ENCODE results near the gene NHSL2. TPM values are rescaled to one million over a fixed set of nuclear protein-coding genes. Genes with fewer than 3 reads are reported as not detected.

The NHSL2 gene
- total and polyA plus RNA-seq, 2 of the 13 experiments (the other 11 are each of a cell fraction or from before 2014, with no cell fraction given) = not detected

DNA sequence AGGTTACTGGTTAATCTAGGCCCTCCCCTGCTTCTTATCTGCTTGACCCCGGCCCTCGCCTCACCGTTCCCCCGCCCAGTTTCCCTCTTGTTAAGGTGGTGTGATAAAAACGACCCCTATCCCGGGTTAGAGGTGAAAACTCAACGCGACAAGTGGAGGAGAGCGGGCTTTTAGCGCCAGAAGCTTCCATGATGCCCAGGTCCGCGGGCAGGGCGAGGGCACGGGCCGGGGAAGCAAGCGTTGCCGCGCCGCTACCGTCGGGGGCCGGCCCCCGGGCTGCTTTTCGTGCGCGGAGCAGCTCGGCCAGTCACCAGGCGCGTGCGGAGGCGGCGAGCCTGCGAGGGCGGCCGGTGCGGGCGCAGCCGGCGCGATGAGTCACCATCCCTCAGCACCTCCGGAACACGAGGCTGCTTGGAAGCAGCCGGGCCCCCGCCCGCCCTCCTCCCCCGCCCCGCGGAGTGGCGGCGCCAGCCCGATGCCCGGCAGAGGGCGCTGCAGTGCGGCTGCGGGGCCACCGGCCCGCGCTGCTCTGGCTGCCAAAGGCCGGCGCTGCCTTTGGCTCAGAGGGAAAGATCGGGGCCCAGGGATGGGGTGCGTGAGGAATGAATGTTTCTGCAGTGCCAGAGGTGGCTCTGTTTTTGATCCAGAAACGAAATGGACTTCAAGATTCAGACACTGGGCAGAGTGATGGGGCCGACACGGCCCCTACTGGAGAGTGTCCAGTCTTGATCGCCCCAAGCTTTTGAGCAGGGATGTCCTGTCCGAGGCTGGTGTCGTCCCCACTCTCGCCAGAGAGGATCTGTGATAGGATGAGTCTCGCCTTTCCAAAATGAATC is 107.8 kb downstream of the NHSL2 start (continued):
- TF ChIP-seq, protein P1, sequence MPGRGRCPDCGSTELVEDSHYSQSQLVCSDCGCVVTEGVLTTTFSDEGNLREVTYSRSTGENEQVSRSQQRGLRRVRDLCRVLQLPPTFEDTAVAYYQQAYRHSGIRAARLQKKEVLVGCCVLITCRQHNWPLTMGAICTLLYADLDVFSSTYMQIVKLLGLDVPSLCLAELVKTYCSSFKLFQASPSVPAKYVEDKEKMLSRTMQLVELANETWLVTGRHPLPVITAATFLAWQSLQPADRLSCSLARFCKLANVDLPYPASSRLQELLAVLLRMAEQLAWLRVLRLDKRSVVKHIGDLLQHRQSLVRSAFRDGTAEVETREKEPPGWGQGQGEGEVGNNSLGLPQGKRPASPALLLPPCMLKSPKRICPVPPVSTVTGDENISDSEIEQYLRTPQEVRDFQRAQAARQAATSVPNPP (CRISPR knock-in tag; IDR thresholded peaks at IDR 0.05) = no peak
- TF ChIP-seq GABPB1 (CRISPR knock-in tag; IDR thresholded peaks at IDR 0.05) (peak; percentile 67; the same call in 1 of the 2 replicates), NFYC (CRISPR knock-in tag; IDR thresholded peaks at IDR 0.05) (no peak), NAIF1 (CRISPR knock-in tag; IDR thresholded peaks at IDR 0.05; ENCODE audit: borderline replicate concordance) (no peak), ZSCAN20 (CRISPR knock-in tag; IDR thresholded peaks at IDR 0.05; ENCODE audit: borderline replicate concordance) (peak; percentile 65; the same call in 1 of the 2 replicates), HOXA3 (CRISPR knock-in tag; IDR thresholded peaks at IDR 0.05) (peak; percentile 60), ZNF567 (CRISPR knock-in tag; IDR thresholded peaks at IDR 0.05; ENCODE audit: borderline replicate concordance) (no peak), AKAP8 (CRISPR knock-in tag; IDR thresholded peaks at IDR 0.05) (no peak), ZNF788 (CRISPR knock-in tag; IDR thresholded peaks at IDR 0.05; ENCODE audit: borderline replicate concordance) (no peak), ARNTL (CRISPR knock-in tag; IDR thresholded peaks at IDR 0.05) (no peak), CBX5 (CRISPR knock-in tag; IDR thresholded peaks at IDR 0.05; ENCODE audit: borderline replicate concordance) (no peak), MXD4 (CRISPR knock-in tag; IDR thresholded peaks at IDR 0.05) (peak; percentile 72), JARID2 (CRISPR knock-in tag; IDR thresholded peaks at IDR 0.05; ENCODE audit: insufficient replicate concordance) (no peak)
- TF ChIP-seq, protein P2, sequence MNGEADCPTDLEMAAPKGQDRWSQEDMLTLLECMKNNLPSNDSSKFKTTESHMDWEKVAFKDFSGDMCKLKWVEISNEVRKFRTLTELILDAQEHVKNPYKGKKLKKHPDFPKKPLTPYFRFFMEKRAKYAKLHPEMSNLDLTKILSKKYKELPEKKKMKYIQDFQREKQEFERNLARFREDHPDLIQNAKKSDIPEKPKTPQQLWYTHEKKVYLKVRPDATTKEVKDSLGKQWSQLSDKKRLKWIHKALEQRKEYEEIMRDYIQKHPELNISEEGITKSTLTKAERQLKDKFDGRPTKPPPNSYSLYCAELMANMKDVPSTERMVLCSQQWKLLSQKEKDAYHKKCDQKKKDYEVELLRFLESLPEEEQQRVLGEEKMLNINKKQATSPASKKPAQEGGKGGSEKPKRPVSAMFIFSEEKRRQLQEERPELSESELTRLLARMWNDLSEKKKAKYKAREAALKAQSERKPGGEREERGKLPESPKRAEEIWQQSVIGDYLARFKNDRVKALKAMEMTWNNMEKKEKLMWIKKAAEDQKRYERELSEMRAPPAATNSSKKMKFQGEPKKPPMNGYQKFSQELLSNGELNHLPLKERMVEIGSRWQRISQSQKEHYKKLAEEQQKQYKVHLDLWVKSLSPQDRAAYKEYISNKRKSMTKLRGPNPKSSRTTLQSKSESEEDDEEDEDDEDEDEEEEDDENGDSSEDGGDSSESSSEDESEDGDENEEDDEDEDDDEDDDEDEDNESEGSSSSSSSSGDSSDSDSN (CRISPR knock-in tag; IDR thresholded peaks at IDR 0.05) = peak; percentile 61; the same call in 1 of the 2 replicates
- TF ChIP-seq, protein P3, sequence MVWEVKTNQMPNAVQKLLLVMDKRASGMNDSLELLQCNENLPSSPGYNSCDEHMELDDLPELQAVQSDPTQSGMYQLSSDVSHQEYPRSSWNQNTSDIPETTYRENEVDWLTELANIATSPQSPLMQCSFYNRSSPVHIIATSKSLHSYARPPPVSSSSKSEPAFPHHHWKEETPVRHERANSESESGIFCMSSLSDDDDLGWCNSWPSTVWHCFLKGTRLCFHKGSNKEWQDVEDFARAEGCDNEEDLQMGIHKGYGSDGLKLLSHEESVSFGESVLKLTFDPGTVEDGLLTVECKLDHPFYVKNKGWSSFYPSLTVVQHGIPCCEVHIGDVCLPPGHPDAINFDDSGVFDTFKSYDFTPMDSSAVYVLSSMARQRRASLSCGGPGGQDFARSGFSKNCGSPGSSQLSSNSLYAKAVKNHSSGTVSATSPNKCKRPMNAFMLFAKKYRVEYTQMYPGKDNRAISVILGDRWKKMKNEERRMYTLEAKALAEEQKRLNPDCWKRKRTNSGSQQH (CRISPR knock-in tag; IDR thresholded peaks at IDR 0.05; ENCODE audit: low read depth) = no peak
- TF ChIP-seq, protein P4, sequence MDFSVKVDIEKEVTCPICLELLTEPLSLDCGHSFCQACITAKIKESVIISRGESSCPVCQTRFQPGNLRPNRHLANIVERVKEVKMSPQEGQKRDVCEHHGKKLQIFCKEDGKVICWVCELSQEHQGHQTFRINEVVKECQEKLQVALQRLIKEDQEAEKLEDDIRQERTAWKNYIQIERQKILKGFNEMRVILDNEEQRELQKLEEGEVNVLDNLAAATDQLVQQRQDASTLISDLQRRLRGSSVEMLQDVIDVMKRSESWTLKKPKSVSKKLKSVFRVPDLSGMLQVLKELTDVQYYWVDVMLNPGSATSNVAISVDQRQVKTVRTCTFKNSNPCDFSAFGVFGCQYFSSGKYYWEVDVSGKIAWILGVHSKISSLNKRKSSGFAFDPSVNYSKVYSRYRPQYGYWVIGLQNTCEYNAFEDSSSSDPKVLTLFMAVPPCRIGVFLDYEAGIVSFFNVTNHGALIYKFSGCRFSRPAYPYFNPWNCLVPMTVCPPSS (IDR thresholded peaks at IDR 0.05) = no peak
- TF ChIP-seq, protein P5, sequence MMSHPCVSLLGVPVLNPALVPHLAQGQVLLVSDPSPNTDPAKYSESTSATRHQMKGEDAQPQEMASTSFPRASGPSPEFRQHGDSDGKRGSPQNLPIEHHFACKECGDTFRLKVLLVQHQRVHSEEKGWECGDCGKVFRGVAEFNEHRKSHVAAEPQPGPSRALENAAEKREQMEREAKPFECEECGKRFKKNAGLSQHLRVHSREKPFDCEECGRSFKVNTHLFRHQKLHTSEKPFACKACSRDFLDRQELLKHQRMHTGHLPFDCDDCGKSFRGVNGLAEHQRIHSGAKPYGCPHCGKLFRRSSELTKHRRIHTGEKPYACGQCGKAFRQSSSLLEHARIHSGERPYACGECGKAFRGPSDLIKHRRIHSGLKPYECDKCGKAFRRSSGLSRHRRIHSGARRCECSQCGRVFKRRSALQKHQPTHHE (CRISPR knock-in tag; IDR thresholded peaks at IDR 0.05; ENCODE audit: borderline replicate concordance) = no peak
- TF ChIP-seq, protein P6, sequence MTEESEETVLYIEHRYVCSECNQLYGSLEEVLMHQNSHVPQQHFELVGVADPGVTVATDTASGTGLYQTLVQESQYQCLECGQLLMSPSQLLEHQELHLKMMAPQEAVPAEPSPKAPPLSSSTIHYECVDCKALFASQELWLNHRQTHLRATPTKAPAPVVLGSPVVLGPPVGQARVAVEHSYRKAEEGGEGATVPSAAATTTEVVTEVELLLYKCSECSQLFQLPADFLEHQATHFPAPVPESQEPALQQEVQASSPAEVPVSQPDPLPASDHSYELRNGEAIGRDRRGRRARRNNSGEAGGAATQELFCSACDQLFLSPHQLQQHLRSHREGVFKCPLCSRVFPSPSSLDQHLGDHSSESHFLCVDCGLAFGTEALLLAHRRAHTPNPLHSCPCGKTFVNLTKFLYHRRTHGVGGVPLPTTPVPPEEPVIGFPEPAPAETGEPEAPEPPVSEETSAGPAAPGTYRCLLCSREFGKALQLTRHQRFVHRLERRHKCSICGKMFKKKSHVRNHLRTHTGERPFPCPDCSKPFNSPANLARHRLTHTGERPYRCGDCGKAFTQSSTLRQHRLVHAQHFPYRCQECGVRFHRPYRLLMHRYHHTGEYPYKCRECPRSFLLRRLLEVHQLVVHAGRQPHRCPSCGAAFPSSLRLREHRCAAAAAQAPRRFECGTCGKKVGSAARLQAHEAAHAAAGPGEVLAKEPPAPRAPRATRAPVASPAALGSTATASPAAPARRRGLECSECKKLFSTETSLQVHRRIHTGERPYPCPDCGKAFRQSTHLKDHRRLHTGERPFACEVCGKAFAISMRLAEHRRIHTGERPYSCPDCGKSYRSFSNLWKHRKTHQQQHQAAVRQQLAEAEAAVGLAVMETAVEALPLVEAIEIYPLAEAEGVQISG (CRISPR knock-in tag; IDR thresholded peaks at IDR 0.05) = no peak

Data from HepG2 (cell line).